Transverse colon (tissue), 4 donors: Measurements from ENCODE around the gene CEP152. TPM values are rescaled to one million over a fixed set of nuclear protein-coding genes. Genes with fewer than 3 reads are reported as not detected.

ENCODE experiments used
- DNase-seq: peaks from one replicate; pipeline ENCODE4 v3.0.0-alpha.2; 2019
- H3K27ac ChIP-seq, 4 donors: fragments of 200-600 bp; sonication (generic); 2 replicates each; pipeline ENCODE4 v1.5.1; 2016 to 2018; ENCODE audit warnings: inconsistent platforms in 4 of 4
- H3K27me3 ChIP-seq: fragments of 200-600 bp; sonication (generic); 2 replicates; pipeline ENCODE4 v1.5.1; 2017; ENCODE audit warnings: inconsistent platforms
- H3K36me3 ChIP-seq, 4 donors: fragments of 200-600 bp; sonication (generic); 2 replicates each; pipeline ENCODE4 v1.5.1; 2017 to 2019; ENCODE audit warnings: inconsistent platforms in 4 of 4
- H3K4me1 ChIP-seq, 4 donors: fragments of 200-600 bp; sonication (generic); 2 replicates each; pipeline ENCODE4 v1.5.1; 2017 to 2020; ENCODE audit warnings: inconsistent platforms in 4 of 4
- H3K4me3 ChIP-seq, 4 donors: fragments of 200-600 bp; sonication (generic); 1 replicate in 1 of 4; 2 replicates in 3 of 4; pipeline versions ENCODE4 v1.5.1 to v1.6.1; 2017 to 2019; ENCODE audit warnings: inconsistent platforms in 4 of 4
- H3K9me3 ChIP-seq, 2 donors: fragments of 200-600 bp; sonication (generic); 2 replicates each; pipeline ENCODE4 v1.5.1; 2017 to 2019; ENCODE audit warnings: inconsistent platforms in 2 of 2
- EP300 ChIP-seq: sonication (generic); formaldehyde crosslinking; IDR thresholded peaks from one replicate; pipeline ENCODE4 v1.6.1; 2017; ENCODE audit warnings: antibody characterized with exemption, low read depth
- POLR2A ChIP-seq: fragments of 450-650 bp; IDR thresholded peaks from one replicate; pipeline ENCODE4 v1.6.1; 2016; ENCODE audit warnings: antibody characterized with exemption, mild to moderate bottlenecking, moderate library complexity
- POLR2AphosphoS5 ChIP-seq, 3 donors: sonication (generic); formaldehyde crosslinking; IDR thresholded peaks; one replicate each; pipeline ENCODE4 v1.6.1; 2016; ENCODE audit warnings: antibody characterized with exemption in 3 of 3
- WGBS, 2 donors: methylation state at CpG; one replicate each; pipeline ENCODE4 v1.1.5; 2018; ENCODE audit warnings: low coverage in 1 of 2; 5-methylcytosine and 5-hydroxymethylcytosine counted together
- in situ Hi-C, 4 donors: fragments of 200-750 bp; cut with MboI; loops; one replicate each; pipeline versions ENCODE4 v1.15.0 to v1.15.1; 2017; ENCODE audit warnings: low sequenced_read_pairs in 3 of 4, low pct_ligation_motif_present in 1 of 4, low pct_unique_long_range_greater_than_20kb in 1 of 4
- intact Hi-C: fragments of 100-400 bp; cut with DNase I; formaldehyde crosslinking; loops from one replicate; pipeline ENCODE4 v1.15.1; 2023; ENCODE audit warnings: low total_unique reads
- total RNA-seq, 4 donors: library from RNA; depleted of rRNA; stranded (reverse); fragments of >200 nt; gene quantifications; one replicate each; pipeline ENCODE4 v1.1.0, GENCODE V29; 2016
- TF ChIP-seq, protein P1 (sequence below), 5 experiments: fragments of 200-600 bp in 3 of 5; fragments of 450-650 bp in 2 of 5; sonication (generic) in 3 of 5; IDR thresholded peaks; 1 replicate in 2 of 5; 2 replicates in 3 of 5; pipeline ENCODE4 v1.5.1; 2016 to 2017; ENCODE audit warnings: antibody characterized with exemption in 5 of 5, inconsistent platforms in 3 of 5, mild to moderate bottlenecking in 2 of 5, moderate library complexity in 1 of 5

Gene CEP152
- total RNA-seq, 4 donors from 2014 or later, result 3.4 to 16.7 (median 9.8) TPM

DNA sequence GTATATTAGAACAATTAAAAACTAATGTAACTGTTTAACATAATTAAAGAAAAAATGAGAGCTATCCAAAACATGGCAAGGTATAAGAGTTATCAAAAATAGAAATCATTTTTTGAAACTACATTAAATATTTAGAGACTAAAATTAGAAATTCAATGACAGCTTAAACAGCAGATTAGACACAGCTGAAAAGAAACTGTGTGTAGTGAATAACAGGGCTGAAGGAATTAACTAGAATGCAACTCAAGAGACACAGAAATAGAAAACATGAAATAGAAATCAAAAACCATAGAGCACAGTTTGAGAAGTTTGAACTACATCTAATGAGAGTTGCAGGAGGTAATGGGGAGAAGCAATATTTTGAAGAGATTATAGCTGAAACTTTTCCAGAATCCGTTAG lies 105.5 kb downstream of the CEP152 start:
- no peak for DNase-seq
- WGBS, 2 donors, result 69 to 71% methylated on average over 1 of the region's 1 CpG
- Histone ChIP-seq H3K27ac (no peak overlapping the region), H3K27me3 (no peaks in the 10 kb centered on the region), H3K36me3 (no peaks in the 10 kb centered on the region), H3K4me1 (no peaks in the 10 kb centered on the region), H3K4me3 (no peak overlapping the region), H3K9me3 (no peaks in the 10 kb centered on the region)
- in situ Hi-C loops, result no loop called here
- intact Hi-C loops, result no loop called here
- no peak for TF ChIP-seq EP300
- TF ChIP-seq, protein P1, sequence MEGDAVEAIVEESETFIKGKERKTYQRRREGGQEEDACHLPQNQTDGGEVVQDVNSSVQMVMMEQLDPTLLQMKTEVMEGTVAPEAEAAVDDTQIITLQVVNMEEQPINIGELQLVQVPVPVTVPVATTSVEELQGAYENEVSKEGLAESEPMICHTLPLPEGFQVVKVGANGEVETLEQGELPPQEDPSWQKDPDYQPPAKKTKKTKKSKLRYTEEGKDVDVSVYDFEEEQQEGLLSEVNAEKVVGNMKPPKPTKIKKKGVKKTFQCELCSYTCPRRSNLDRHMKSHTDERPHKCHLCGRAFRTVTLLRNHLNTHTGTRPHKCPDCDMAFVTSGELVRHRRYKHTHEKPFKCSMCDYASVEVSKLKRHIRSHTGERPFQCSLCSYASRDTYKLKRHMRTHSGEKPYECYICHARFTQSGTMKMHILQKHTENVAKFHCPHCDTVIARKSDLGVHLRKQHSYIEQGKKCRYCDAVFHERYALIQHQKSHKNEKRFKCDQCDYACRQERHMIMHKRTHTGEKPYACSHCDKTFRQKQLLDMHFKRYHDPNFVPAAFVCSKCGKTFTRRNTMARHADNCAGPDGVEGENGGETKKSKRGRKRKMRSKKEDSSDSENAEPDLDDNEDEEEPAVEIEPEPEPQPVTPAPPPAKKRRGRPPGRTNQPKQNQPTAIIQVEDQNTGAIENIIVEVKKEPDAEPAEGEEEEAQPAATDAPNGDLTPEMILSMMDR (IDR thresholded peaks at IDR 0.05), result no peak
- no peak for TF ChIP-seq POLR2AphosphoS5 (IDR thresholded peaks at IDR 0.05)
- no peak for TF ChIP-seq POLR2A

DNA sequence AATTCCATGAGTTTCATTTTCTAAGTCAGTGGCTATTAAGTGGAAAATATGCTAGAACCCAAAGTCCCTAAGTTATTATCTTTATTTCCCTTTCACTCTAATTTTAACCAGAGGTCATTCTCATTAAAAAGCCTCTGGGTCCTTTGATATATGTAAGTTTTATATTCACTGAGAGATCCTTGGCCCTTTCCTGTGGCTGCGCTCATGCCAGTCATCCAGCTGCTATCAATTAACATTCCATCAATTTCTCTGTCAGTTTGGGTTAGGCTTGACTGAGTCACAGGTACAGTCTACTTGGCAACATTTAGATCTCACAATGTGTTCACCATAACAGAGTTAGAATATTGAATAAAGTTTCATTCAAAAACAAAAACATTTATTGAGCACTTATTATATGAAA lies 107.3 kb downstream of the CEP152 start:
- DNase-seq, result no peak
- no peak for TF ChIP-seq EP300
- TF ChIP-seq POLR2AphosphoS5 (IDR thresholded peaks at IDR 0.05), result no peak
- TF ChIP-seq POLR2A, result no peak
- TF ChIP-seq, protein P1 (IDR thresholded peaks at IDR 0.05), result no peak
- Histone ChIP-seq H3K27ac (no peak overlapping the region), H3K9me3 (no peaks in the 10 kb centered on the region), H3K4me1 (no peaks in the 10 kb centered on the region), H3K27me3 (no peaks in the 10 kb centered on the region), H3K36me3 (no peaks in the 10 kb centered on the region), H3K4me3 (no peak overlapping the region)
- intact Hi-C loops (no loop called here), in situ Hi-C loops (no loop called here)
- WGBS, 2 donors, result 100% methylated on average over 1 of the region's 1 CpG

DNA sequence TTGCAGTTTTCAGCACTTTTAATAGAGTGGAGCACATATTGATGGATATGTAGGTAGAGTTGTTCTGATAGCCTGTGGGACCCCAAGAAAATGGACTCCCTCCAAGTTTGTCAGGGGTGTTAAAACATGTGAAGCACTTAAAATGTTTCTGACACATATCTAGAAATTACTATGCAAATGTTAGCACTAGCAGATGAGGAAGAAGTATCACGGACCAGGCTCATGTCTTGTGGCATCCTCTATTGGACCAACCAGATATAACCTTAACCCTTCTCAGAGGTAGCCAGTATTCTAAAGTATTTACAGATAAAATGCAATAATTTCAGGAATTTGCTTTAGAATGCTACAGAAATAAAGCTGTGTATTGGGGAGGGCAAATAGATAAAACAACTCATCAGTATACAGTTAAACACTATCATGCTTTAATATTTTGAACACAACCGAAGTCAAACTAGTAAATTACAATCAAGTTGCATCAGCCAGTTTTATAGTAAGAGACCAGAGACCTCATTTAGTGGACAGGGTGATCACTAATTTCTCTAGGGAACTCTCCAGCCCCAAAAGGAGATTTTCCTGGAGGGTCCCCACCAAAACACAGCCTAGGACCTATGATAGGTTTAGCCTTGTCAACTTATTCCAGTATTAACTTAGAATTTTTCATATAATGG lies 108.2 kb downstream of the CEP152 start:
- no peak overlapping the region for H3K27ac ChIP-seq
- WGBS, 2 donors, result 90 to 92% methylated on average over 2 of the region's 2 CpGs
- H3K36me3 ChIP-seq, result no peaks in the 10 kb centered on the region
- no peaks in the 10 kb centered on the region for H3K27me3 ChIP-seq
- no peak overlapping the region for H3K4me3 ChIP-seq
- H3K4me1 ChIP-seq, result no peaks in the 10 kb centered on the region
- in situ Hi-C loops, result no loop called here
- no peak for TF ChIP-seq EP300
- TF ChIP-seq, protein P1 (IDR thresholded peaks at IDR 0.05), result no peak
- no peak for TF ChIP-seq POLR2AphosphoS5 (IDR thresholded peaks at IDR 0.05)
- no peak for TF ChIP-seq POLR2A
- intact Hi-C loops, result no loop called here
- no peak for DNase-seq
- H3K9me3 ChIP-seq, result no peaks in the 10 kb centered on the region

DNA sequence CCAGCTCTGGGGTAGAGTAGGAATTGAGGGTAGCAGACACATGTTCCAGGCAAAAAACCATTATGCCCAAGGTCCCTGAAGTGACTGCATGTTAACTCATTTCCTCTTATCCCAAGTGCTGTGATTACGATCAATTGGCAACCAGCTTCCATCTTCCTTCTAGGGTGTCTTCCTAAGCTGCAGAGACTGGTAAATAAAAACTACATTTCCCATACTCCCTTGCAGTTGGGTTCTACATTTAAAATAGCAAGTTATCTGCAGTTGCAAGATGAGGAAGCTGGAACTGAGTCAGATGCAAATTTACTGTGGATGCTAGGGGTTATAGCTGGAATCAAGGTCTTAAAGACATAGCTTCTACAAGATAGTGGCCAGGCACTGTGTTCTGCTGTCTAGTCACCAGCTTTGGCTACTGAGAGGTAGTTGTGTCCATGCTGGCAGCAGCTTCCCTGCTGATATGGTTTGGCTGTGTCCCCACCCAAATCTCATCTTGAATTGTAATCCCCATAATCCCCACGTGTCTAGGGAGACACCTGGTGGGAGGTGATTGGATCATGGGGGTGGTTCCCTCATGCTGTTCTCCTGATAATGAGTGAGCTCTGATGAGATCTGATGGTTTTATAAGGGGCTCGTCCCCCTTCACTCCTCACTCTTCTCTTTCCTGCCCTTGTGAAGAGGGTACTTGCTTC lies 114.1 kb downstream of the CEP152 start:
- Histone ChIP-seq H3K27me3 (no peaks in the 10 kb centered on the region), H3K4me1 (no peaks in the 10 kb centered on the region), H3K27ac (no peak overlapping the region), H3K9me3 (no peaks in the 10 kb centered on the region), H3K4me3 (no peak overlapping the region), H3K36me3 (no peaks in the 10 kb centered on the region)
- WGBS, 2 donors, result 91 to 100% methylated on average over 1 to 3 of the region's 3 CpGs
- TF ChIP-seq, protein P1 (IDR thresholded peaks at IDR 0.05), result no peak
- TF ChIP-seq POLR2AphosphoS5 (IDR thresholded peaks at IDR 0.05) (no peak), EP300 (no peak), POLR2A (no peak)
- DNase-seq, result no peak
- intact Hi-C loops, result no loop called here
- in situ Hi-C loops, result no loop called here
